ENCODE results near the gene WDR6. TPM values are rescaled to one million over a fixed set of nuclear protein-coding genes. Genes with fewer than 3 reads are reported as not detected.

Gene WDR6
- total and polyA plus RNA-seq, 2 experiments from 2014 or later, result 76.5 to 156 TPM

DNA sequence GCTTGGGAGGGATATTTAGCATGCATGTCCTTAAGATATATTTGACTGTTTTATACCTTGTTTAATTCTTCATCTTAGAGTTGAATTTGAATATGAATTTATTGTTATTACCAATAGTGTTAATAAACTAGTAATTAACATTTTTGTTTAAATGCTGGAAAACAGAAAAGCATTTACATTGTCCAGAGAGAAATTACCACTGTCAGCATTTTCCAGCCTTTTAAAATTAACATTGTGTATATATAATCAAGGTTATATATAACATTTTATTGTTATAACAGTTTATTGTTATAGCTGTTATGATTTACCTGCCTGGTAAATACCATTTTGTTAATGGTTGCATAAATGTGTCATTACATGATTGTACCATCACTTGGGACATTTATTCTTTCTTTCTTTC is 25.2 kb upstream of the WDR6 start:
- no peaks in the 10 kb centered on the region; the same call in 1 of the 2 replicates for H3K79me2 ChIP-seq (replicated peaks; ENCODE audit: insufficient read depth)
- 0 out of 2 replicates have a peak, but pooled peaks cover 15% of the 10 kb centered on the region for H3F3A ChIP-seq (replicated peaks; ENCODE audit: low read depth)
- H3K4me1 ChIP-seq (ENCODE audit: insufficient read depth), result no peaks in the 10 kb centered on the region
- no peak overlapping the region for H3K27ac ChIP-seq (ENCODE audit: low read depth)
- Mint-ChIP-seq H3K4me1 (no peaks in the 10 kb centered on the region; the same call in 2 of the 3 replicates), H3K4me3 (no peak overlapping the region), H3K9me3 (no peaks in the 10 kb centered on the region), H3K27me3 (ENCODE audit: insufficient read depth, low read depth, poor library complexity) (peaks cover 19% of the 10 kb centered on the region), H3K36me3 (ENCODE audit: low read depth) (peaks cover 72% of the 10 kb centered on the region), H3K27ac (no peak overlapping the region)
- H3K9me2 ChIP-seq (ENCODE audit: insufficient read depth), result no peaks in the 10 kb centered on the region
- no peak for TF ChIP-seq ZNF331 (CRISPR knock-in tag; IDR thresholded peaks at IDR 0.05; ENCODE audit: low read depth)
- TF ChIP-seq, protein P1, sequence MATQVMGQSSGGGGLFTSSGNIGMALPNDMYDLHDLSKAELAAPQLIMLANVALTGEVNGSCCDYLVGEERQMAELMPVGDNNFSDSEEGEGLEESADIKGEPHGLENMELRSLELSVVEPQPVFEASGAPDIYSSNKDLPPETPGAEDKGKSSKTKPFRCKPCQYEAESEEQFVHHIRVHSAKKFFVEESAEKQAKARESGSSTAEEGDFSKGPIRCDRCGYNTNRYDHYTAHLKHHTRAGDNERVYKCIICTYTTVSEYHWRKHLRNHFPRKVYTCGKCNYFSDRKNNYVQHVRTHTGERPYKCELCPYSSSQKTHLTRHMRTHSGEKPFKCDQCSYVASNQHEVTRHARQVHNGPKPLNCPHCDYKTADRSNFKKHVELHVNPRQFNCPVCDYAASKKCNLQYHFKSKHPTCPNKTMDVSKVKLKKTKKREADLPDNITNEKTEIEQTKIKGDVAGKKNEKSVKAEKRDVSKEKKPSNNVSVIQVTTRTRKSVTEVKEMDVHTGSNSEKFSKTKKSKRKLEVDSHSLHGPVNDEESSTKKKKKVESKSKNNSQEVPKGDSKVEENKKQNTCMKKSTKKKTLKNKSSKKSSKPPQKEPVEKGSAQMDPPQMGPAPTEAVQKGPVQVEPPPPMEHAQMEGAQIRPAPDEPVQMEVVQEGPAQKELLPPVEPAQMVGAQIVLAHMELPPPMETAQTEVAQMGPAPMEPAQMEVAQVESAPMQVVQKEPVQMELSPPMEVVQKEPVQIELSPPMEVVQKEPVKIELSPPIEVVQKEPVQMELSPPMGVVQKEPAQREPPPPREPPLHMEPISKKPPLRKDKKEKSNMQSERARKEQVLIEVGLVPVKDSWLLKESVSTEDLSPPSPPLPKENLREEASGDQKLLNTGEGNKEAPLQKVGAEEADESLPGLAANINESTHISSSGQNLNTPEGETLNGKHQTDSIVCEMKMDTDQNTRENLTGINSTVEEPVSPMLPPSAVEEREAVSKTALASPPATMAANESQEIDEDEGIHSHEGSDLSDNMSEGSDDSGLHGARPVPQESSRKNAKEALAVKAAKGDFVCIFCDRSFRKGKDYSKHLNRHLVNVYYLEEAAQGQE (IDR thresholded peaks at IDR 0.05; ENCODE audit: unreplicated experiment), result no peak
- TF ChIP-seq, protein P2, sequence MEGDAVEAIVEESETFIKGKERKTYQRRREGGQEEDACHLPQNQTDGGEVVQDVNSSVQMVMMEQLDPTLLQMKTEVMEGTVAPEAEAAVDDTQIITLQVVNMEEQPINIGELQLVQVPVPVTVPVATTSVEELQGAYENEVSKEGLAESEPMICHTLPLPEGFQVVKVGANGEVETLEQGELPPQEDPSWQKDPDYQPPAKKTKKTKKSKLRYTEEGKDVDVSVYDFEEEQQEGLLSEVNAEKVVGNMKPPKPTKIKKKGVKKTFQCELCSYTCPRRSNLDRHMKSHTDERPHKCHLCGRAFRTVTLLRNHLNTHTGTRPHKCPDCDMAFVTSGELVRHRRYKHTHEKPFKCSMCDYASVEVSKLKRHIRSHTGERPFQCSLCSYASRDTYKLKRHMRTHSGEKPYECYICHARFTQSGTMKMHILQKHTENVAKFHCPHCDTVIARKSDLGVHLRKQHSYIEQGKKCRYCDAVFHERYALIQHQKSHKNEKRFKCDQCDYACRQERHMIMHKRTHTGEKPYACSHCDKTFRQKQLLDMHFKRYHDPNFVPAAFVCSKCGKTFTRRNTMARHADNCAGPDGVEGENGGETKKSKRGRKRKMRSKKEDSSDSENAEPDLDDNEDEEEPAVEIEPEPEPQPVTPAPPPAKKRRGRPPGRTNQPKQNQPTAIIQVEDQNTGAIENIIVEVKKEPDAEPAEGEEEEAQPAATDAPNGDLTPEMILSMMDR (conservative IDR thresholded peaks at IDR 0.05; ENCODE audit: low read depth in 2 of 2), result no peak
- TF ChIP-seq STAT1 (IDR thresholded peaks at IDR 0.05; ENCODE audit: unreplicated experiment), result no peak
- no peak for TF ChIP-seq NANOG (IDR thresholded peaks at IDR 0.05; ENCODE audit: borderline replicate concordance)
- no peak for TF ChIP-seq POLR2AphosphoS5 (IDR thresholded peaks at IDR 0.05; ENCODE audit: low read depth)
- no peak for TF ChIP-seq ZNF114 (CRISPR knock-in tag; IDR thresholded peaks at IDR 0.05)
- no peak for TF ChIP-seq JUNB (IDR thresholded peaks at IDR 0.05; ENCODE audit: unreplicated experiment)
- no peak for TF ChIP-seq EZH2phosphoT487 (IDR thresholded peaks at IDR 0.05; ENCODE audit: unreplicated experiment)
- TF ChIP-seq, protein P3, sequence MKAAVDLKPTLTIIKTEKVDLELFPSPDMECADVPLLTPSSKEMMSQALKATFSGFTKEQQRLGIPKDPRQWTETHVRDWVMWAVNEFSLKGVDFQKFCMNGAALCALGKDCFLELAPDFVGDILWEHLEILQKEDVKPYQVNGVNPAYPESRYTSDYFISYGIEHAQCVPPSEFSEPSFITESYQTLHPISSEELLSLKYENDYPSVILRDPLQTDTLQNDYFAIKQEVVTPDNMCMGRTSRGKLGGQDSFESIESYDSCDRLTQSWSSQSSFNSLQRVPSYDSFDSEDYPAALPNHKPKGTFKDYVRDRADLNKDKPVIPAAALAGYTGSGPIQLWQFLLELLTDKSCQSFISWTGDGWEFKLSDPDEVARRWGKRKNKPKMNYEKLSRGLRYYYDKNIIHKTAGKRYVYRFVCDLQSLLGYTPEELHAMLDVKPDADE (IDR thresholded peaks at IDR 0.05), result no peak
- TF ChIP-seq, protein P4, sequence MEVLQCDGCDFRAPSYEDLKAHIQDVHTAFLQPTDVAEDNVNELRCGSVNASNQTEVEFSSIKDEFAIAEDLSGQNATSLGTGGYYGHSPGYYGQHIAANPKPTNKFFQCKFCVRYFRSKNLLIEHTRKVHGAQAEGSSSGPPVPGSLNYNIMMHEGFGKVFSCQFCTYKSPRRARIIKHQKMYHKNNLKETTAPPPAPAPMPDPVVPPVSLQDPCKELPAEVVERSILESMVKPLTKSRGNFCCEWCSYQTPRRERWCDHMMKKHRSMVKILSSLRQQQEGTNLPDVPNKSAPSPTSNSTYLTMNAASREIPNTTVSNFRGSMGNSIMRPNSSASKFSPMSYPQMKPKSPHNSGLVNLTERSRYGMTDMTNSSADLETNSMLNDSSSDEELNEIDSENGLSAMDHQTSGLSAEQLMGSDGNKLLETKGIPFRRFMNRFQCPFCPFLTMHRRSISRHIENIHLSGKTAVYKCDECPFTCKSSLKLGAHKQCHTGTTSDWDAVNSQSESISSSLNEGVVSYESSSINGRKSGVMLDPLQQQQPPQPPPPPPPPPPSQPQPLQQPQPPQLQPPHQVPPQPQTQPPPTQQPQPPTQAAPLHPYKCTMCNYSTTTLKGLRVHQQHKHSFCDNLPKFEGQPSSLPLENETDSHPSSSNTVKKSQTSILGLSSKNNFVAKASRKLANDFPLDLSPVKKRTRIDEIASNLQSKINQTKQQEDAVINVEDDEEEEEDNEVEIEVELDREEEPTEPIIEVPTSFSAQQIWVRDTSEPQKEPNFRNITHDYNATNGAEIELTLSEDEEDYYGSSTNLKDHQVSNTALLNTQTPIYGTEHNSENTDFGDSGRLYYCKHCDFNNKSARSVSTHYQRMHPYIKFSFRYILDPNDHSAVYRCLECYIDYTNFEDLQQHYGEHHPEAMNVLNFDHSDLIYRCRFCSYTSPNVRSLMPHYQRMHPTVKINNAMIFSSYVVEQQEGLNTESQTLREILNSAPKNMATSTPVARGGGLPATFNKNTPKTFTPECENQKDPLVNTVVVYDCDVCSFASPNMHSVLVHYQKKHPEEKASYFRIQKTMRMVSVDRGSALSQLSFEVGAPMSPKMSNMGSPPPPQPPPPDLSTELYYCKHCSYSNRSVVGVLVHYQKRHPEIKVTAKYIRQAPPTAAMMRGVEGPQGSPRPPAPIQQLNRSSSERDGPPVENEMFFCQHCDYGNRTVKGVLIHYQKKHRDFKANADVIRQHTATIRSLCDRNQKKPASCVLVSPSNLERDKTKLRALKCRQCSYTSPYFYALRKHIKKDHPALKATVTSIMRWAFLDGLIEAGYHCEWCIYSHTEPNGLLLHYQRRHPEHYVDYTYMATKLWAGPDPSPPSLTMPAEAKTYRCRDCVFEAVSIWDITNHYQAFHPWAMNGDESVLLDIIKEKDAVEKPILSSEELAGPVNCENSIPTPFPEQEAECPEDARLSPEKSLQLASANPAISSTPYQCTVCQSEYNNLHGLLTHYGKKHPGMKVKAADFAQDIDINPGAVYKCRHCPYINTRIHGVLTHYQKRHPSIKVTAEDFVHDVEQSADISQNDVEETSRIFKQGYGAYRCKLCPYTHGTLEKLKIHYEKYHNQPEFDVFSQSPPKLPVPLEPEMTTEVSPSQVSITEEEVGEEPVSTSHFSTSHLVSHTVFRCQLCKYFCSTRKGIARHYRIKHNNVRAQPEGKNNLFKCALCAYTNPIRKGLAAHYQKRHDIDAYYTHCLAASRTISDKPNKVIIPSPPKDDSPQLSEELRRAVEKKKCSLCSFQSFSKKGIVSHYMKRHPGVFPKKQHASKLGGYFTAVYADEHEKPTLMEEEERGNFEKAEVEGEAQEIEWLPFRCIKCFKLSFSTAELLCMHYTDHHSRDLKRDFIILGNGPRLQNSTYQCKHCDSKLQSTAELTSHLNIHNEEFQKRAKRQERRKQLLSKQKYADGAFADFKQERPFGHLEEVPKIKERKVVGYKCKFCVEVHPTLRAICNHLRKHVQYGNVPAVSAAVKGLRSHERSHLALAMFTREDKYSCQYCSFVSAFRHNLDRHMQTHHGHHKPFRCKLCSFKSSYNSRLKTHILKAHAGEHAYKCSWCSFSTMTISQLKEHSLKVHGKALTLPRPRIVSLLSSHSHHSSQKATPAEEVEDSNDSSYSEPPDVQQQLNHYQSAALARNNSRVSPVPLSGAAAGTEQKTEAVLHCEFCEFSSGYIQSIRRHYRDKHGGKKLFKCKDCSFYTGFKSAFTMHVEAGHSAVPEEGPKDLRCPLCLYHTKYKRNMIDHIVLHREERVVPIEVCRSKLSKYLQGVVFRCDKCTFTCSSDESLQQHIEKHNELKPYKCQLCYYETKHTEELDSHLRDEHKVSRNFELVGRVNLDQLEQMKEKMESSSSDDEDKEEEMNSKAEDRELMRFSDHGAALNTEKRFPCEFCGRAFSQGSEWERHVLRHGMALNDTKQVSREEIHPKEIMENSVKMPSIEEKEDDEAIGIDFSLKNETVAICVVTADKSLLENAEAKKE (CRISPR knock-in tag; IDR thresholded peaks at IDR 0.05), result no peak
- no peak for TF ChIP-seq EZH2 (IDR thresholded peaks at IDR 0.05; ENCODE audit: low read depth, unreplicated experiment)
- no peak for TF ChIP-seq CREB1 (CRISPR knock-in tag; IDR thresholded peaks at IDR 0.05; ENCODE audit: low read depth)
- H3K27me3 ChIP-seq (ENCODE audit: insufficient read depth), result no peaks in the 10 kb centered on the region
- DNase-seq (ENCODE audit: low spot score) (no peak), ATAC-seq (no peak)
- no peak overlapping the region for H2AFZ ChIP-seq
- no peak overlapping the region for H3K4me2 ChIP-seq
- H3K4me3 ChIP-seq, result no peak overlapping the region
- peaks cover 26% of the 10 kb centered on the region for H4K20me1 ChIP-seq (replicated peaks; ENCODE audit: insufficient read depth)
- H3K36me3 ChIP-seq (ENCODE audit: insufficient read depth), result peaks cover 26% of the 10 kb centered on the region
